ENCODE measurements around the gene OR8B3. TPM values are rescaled to one million over a fixed set of nuclear protein-coding genes. Genes with fewer than 3 reads are reported as not detected.
"Not testable (repeated sequence)": the region's sequence is repeated elsewhere in the genome, so short reads cannot be mapped to it uniquely, and the experiment has no call there.

Gene OR8B3
- total RNA-seq, 5 donors from 2014 or later (not counting 1 experiment from before 2014, with no cell fraction given), result not detected

GRCh38 chr11:124394408-124394807 lies 4.4 kb downstream of the OR8B3 start:
- no peaks in the 10 kb centered on the region for H3K36me3 Mint-ChIP-seq
- H3K4me3 Mint-ChIP-seq, result no peak overlapping the region
- H3K27me3 Mint-ChIP-seq, result peaks cover 12% of the 10 kb centered on the region in 2 donors
- no peak for ATAC-seq (replicated peaks in 1 of 4)
- H3K4me1 Mint-ChIP-seq, result no peaks in the 10 kb centered on the region
- DNase-seq, result no peak
- WGBS (ENCODE audit: insufficient coverage), result 83% methylated on average over 1 of the region's 3 CpGs
- no peak overlapping the region for H3K4me3 ChIP-seq (ENCODE audit: control insufficient read depth in 1 of 2, extremely low read depth in 1 of 2, low read length in 1 of 2)
- no peaks in the 10 kb centered on the region for H3K9me3 Mint-ChIP-seq
- POLR2A ChIA-PET, result no interaction called here
- H3K9me3 ChIP-seq, result no peaks in the 10 kb centered on the region
- H3K27ac Mint-ChIP-seq, result no peak overlapping the region
- no peaks in the 10 kb centered on the region for H3K4me1 ChIP-seq (ENCODE audit: control insufficient read depth in 1 of 2, extremely low read depth in 1 of 2, insufficient read depth in 2 of 2, low read length in 2 of 2)
- CTCF ChIA-PET, result interaction anchor here in 1 of 2 donors (0.5 kb wide), 1 partner anchor 394 kb away, joined by 4 read pairs; no protein-coding TSS in a partner anchor
- H3K27ac ChIP-seq (ENCODE audit: low read length), result no peak overlapping the region
- no peaks in the 10 kb centered on the region for H3K36me3 ChIP-seq (ENCODE audit: control insufficient read depth in 2 of 2, extremely low read depth in 1 of 2, insufficient read depth in 1 of 2, low read length in 1 of 2)
- no peaks in the 10 kb centered on the region for H3K27me3 ChIP-seq (replicated peaks in 1 of 2; ENCODE audit: control insufficient read depth in 2 of 2, extremely low read depth in 1 of 2, insufficient read depth in 2 of 2, low read length in 1 of 2)

- ATAC-seq (replicated peaks in 1 of 4) (no peak), DNase-seq (no peak)
- Histone ChIP-seq H3K27me3 (replicated peaks in 1 of 2; ENCODE audit: control insufficient read depth in 2 of 2, extremely low read depth in 1 of 2, insufficient read depth in 2 of 2, low read length in 1 of 2) (peaks cover 0 to 2% of the 10 kb centered on the region in 2 experiments), H3K4me1 (ENCODE audit: control insufficient read depth in 1 of 2, extremely low read depth in 1 of 2, insufficient read depth in 2 of 2, low read length in 2 of 2) (no peaks in the 10 kb centered on the region), H3K4me3 (ENCODE audit: control insufficient read depth in 1 of 2, extremely low read depth in 1 of 2, low read length in 1 of 2) (no peak within 1 kb of the TSS), H3K27ac (ENCODE audit: low read length) (no peak within 1 kb of the TSS), H3K36me3 (ENCODE audit: control insufficient read depth in 2 of 2, extremely low read depth in 1 of 2, insufficient read depth in 1 of 2, low read length in 1 of 2) (no peaks in the 10 kb centered on the region), H3K9me3 (no peaks in the 10 kb centered on the region)
- Mint-ChIP-seq H3K4me1 (no peaks in the 10 kb centered on the region), H3K27me3 (peaks cover 0 to 4% of the 10 kb centered on the region in 2 donors), H3K27ac (no peak within 1 kb of the TSS), H3K36me3 (no peaks in the 10 kb centered on the region), H3K9me3 (no peaks in the 10 kb centered on the region), H3K4me3 (no peak within 1 kb of the TSS)
- WGBS (ENCODE audit: insufficient coverage), result no CpG with 5 or more reads among the region's 2 CpGs
- CTCF ChIA-PET, result no interaction called here
- POLR2A ChIA-PET, result no interaction called here
Measured at GRCh38 chr11:124384399-124384798, 14.4 kb downstream of the OR8B3 start, which contains the start of gene OR8B2. TSS of gene OR8B2 (minus strand) at chr11:124384499. CDS start at chr11:124383343, 1,156 bp downstream.

GRCh38 chr11:124382857-124383256 lies 16.0 kb downstream of the OR8B3 start:
- H3K9me3 ChIP-seq; H3K4me1 ChIP-seq (ENCODE audit: control insufficient read depth in 1 of 2, extremely low read depth in 1 of 2, insufficient read depth in 2 of 2, low read length in 2 of 2); POLR2A ChIA-PET; H3K36me3 Mint-ChIP-seq; H3K36me3 ChIP-seq (ENCODE audit: control insufficient read depth in 2 of 2, extremely low read depth in 1 of 2, insufficient read depth in 1 of 2, low read length in 1 of 2); H3K27me3 ChIP-seq (replicated peaks in 1 of 2; ENCODE audit: control insufficient read depth in 2 of 2, extremely low read depth in 1 of 2, insufficient read depth in 2 of 2, low read length in 1 of 2); H3K27ac Mint-ChIP-seq; CTCF ChIA-PET; H3K4me3 ChIP-seq (ENCODE audit: control insufficient read depth in 1 of 2, extremely low read depth in 1 of 2, low read length in 1 of 2); H3K4me1 Mint-ChIP-seq; H3K27me3 Mint-ChIP-seq; H3K9me3 Mint-ChIP-seq; DNase-seq; ATAC-seq (replicated peaks in 1 of 4); H3K27ac ChIP-seq (ENCODE audit: low read length); H3K4me3 Mint-ChIP-seq: not testable (repeated sequence)
- WGBS (ENCODE audit: insufficient coverage), result no CpG with 5 or more reads among the region's 6 CpGs

GRCh38 chr11:124380585-124380984 lies 18.2 kb downstream of the OR8B3 start:
- ChIA-PET CTCF (interaction anchor here in 1 of 2 donors (0.6 kb wide), 1 partner anchor 81 kb away, joined by 3 read pairs; no protein-coding TSS in a partner anchor), POLR2A (no interaction called here)
- Histone ChIP-seq H3K27ac (ENCODE audit: low read length) (no peak overlapping the region), H3K36me3 (ENCODE audit: control insufficient read depth in 2 of 2, extremely low read depth in 1 of 2, insufficient read depth in 1 of 2, low read length in 1 of 2) (no peaks in the 10 kb centered on the region), H3K27me3 (replicated peaks in 1 of 2; ENCODE audit: control insufficient read depth in 2 of 2, extremely low read depth in 1 of 2, insufficient read depth in 2 of 2, low read length in 1 of 2) (peaks cover 0 to 2% of the 10 kb centered on the region in 2 experiments), H3K4me1 (ENCODE audit: control insufficient read depth in 1 of 2, extremely low read depth in 1 of 2, insufficient read depth in 2 of 2, low read length in 2 of 2) (no peaks in the 10 kb centered on the region), H3K9me3 (no peaks in the 10 kb centered on the region), H3K4me3 (ENCODE audit: control insufficient read depth in 1 of 2, extremely low read depth in 1 of 2, low read length in 1 of 2) (no peak overlapping the region)
- WGBS (ENCODE audit: insufficient coverage), result no CpG with 5 or more reads among the region's 2 CpGs
- DNase-seq, result no peak
- Mint-ChIP-seq H3K27ac (no peak overlapping the region), H3K4me1 (no peaks in the 10 kb centered on the region), H3K36me3 (no peaks in the 10 kb centered on the region), H3K9me3 (no peaks in the 10 kb centered on the region), H3K27me3 (no peaks in the 10 kb centered on the region), H3K4me3 (no peak overlapping the region)
- ATAC-seq (replicated peaks in 1 of 4), result no peak

GRCh38 chr11:124376280-124376679 lies 22.5 kb downstream of the OR8B3 start:
- ChIA-PET CTCF (no interaction called here), POLR2A (no interaction called here)
- H3K4me3 Mint-ChIP-seq, result no peak overlapping the region
- H3K36me3 Mint-ChIP-seq, result no peaks in the 10 kb centered on the region
- H3K4me1 ChIP-seq (ENCODE audit: control insufficient read depth in 1 of 2, extremely low read depth in 1 of 2, insufficient read depth in 2 of 2, low read length in 2 of 2), result no peaks in the 10 kb centered on the region
- H3K27ac Mint-ChIP-seq, result no peak overlapping the region
- DNase-seq (no peak), ATAC-seq (replicated peaks in 1 of 4) (no peak)
- H3K27ac ChIP-seq (ENCODE audit: low read length), result no peak overlapping the region
- no peaks in the 10 kb centered on the region for H3K9me3 ChIP-seq
- H3K36me3 ChIP-seq (ENCODE audit: control insufficient read depth in 2 of 2, extremely low read depth in 1 of 2, insufficient read depth in 1 of 2, low read length in 1 of 2), result no peaks in the 10 kb centered on the region
- WGBS (ENCODE audit: insufficient coverage), result 47% methylated on average over 2 of the region's 3 CpGs
- H3K9me3 Mint-ChIP-seq, result no peaks in the 10 kb centered on the region
- peaks cover 0 to 4% of the 10 kb centered on the region in 2 donors for H3K27me3 Mint-ChIP-seq
- H3K27me3 ChIP-seq (replicated peaks in 1 of 2; ENCODE audit: control insufficient read depth in 2 of 2, extremely low read depth in 1 of 2, insufficient read depth in 2 of 2, low read length in 1 of 2), result peaks cover 0 to 2% of the 10 kb centered on the region in 2 experiments
- no peaks in the 10 kb centered on the region for H3K4me1 Mint-ChIP-seq
- H3K4me3 ChIP-seq (ENCODE audit: control insufficient read depth in 1 of 2, extremely low read depth in 1 of 2, low read length in 1 of 2), result no peak overlapping the region

- Histone ChIP-seq H3K27me3 (replicated peaks in 1 of 2; ENCODE audit: control insufficient read depth in 2 of 2, extremely low read depth in 1 of 2, insufficient read depth in 2 of 2, low read length in 1 of 2) (no peaks in the 10 kb centered on the region), H3K27ac (ENCODE audit: low read length) (no peak overlapping the region), H3K4me3 (ENCODE audit: control insufficient read depth in 1 of 2, extremely low read depth in 1 of 2, low read length in 1 of 2) (no peak overlapping the region), H3K4me1 (ENCODE audit: control insufficient read depth in 1 of 2, extremely low read depth in 1 of 2, insufficient read depth in 2 of 2, low read length in 2 of 2) (no peaks in the 10 kb centered on the region), H3K36me3 (ENCODE audit: control insufficient read depth in 2 of 2, extremely low read depth in 1 of 2, insufficient read depth in 1 of 2, low read length in 1 of 2) (no peaks in the 10 kb centered on the region), H3K9me3 (no peaks in the 10 kb centered on the region)
- DNase-seq (no peak), ATAC-seq (replicated peaks in 1 of 4) (no peak)
- Mint-ChIP-seq H3K36me3 (no peaks in the 10 kb centered on the region), H3K27me3 (peaks cover 1 to 8% of the 10 kb centered on the region in 2 donors), H3K4me3 (no peak overlapping the region), H3K4me1 (no peaks in the 10 kb centered on the region), H3K27ac (no peak overlapping the region), H3K9me3 (peaks cover 0 to 5% (median 3%) of the 10 kb centered on the region in 3 donors)
- WGBS (ENCODE audit: insufficient coverage), result 60% methylated on average over 1 of the region's 2 CpGs
- CTCF ChIA-PET, result no interaction called here
- POLR2A ChIA-PET, result no interaction called here
Measured at GRCh38 chr11:124359566-124359965, 39.3 kb downstream of the OR8B3 start.
